ENCODE data around the gene TWF1. TPM values are rescaled to one million over a fixed set of nuclear protein-coding genes. Genes with fewer than 3 reads are reported as not detected.

Gene TWF1
- total and polyA plus RNA-seq, 9 of the 15 experiments (the other 6 are each of a cell fraction or from before 2014, with no cell fraction given): 10.3 to 29.4 (median 23.4) TPM

DNA sequence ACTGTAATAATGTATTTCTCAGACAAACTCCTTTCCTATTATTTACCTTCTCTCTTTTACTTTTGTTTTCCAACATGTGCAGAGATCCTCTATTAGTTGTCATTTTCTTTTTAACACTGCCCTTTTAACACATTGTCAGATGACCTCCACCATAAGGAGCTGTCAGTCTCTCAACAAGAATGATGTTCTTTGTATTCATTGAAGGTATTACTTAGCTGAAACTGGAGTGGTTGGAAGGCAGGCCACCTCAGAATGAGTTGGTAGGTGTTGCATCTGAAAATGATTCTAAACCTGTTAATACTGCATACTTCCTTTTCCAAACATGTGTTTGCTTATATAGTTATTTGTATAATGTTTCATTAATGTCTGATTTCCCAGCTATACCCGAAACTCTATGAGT, 46.6 kb upstream of the TWF1 start:
- in situ Hi-C loops (cut with MboI): no loop called here
- Histone ChIP-seq H3K27me3 (ENCODE audit: control insufficient read depth in 2 of 2, insufficient read depth in 2 of 2, low read length in 2 of 2) (no peaks in the 10 kb centered on the region; a peak in 1 of 5 replicates), H3K4me3 (no peak overlapping the region), H3K79me2 (ENCODE audit: control insufficient read depth, insufficient read depth, low read length) (no peaks in the 10 kb centered on the region), H3K9me3 (replicated peaks; ENCODE audit: control insufficient read depth, insufficient read depth, low read depth, low read length) (no peaks in the 10 kb centered on the region), H3K4me1 (replicated peaks in 1 of 2; ENCODE audit: control insufficient read depth in 2 of 2, insufficient read depth in 2 of 2, low read length in 2 of 2) (no peaks in the 10 kb centered on the region), H3K9me1 (ENCODE audit: control insufficient read depth, insufficient read depth, low read length) (no peaks in the 10 kb centered on the region), H3K4me2 (ENCODE audit: insufficient read depth, low read length) (no peak overlapping the region), H4K20me1 (replicated peaks; ENCODE audit: control insufficient read depth, insufficient read depth, low read length) (no peaks in the 10 kb centered on the region), H3K9ac (ENCODE audit: insufficient read depth in 1 of 2, low read depth in 2 of 2, low read length in 2 of 2) (no peak overlapping the region), H2AFZ (ENCODE audit: low read depth, low read length) (no peak overlapping the region), H3K27ac (ENCODE audit: extremely low read depth, low read depth, low read length) (no peak overlapping the region), H3K36me3 (ENCODE audit: control insufficient read depth, insufficient read depth, low read length) (no peaks in the 10 kb centered on the region)
- ChIA-PET CTCF (ENCODE audit: low intra/inter-chr PET ratio) (no interaction called here), POLR2A (interaction anchor here (1.0 to 1.6 kb wide), 2 partner anchors 17 to 82 kb away, joined by 6 to 8 read pairs; partner anchors contain the start of gene TMEM117)
- WGBS (ENCODE audit: insufficient coverage, low coverage, missing lambda C conversion rate): 0% methylated on average over 1 of the region's 1 CpG
- TF ChIP-seq HMGN3 (IDR thresholded peaks at IDR 0.05; ENCODE audit: borderline replicate concordance, extremely low read depth, insufficient read length, low read depth, low read length) (no peak), ESRRB (CRISPR knock-in tag; IDR thresholded peaks at IDR 0.05; ENCODE audit: borderline replicate concordance) (no peak), ERF (CRISPR knock-in tag; IDR thresholded peaks at IDR 0.05) (no peak), LEF1 (IDR thresholded peaks at IDR 0.05) (no peak), PURB (CRISPR knock-in tag; IDR thresholded peaks at IDR 0.05; ENCODE audit: low read depth) (no peak), SRSF1 (IDR thresholded peaks at IDR 0.05; ENCODE audit: low read depth, low read length) (no peak)
- TF ChIP-seq, protein P1, sequence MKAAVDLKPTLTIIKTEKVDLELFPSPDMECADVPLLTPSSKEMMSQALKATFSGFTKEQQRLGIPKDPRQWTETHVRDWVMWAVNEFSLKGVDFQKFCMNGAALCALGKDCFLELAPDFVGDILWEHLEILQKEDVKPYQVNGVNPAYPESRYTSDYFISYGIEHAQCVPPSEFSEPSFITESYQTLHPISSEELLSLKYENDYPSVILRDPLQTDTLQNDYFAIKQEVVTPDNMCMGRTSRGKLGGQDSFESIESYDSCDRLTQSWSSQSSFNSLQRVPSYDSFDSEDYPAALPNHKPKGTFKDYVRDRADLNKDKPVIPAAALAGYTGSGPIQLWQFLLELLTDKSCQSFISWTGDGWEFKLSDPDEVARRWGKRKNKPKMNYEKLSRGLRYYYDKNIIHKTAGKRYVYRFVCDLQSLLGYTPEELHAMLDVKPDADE (conservative IDR thresholded peaks at IDR 0.05; ENCODE audit: control insufficient read depth, low read depth, low read length): no peak
- FAIRE-seq: no peak
- BruUV-seq (replicated peaks): no TSS peak
- ATAC-seq: no peak
- intact Hi-C loops (cut with micrococcal nuclease): no loop called here
- DNase-seq (ENCODE audit: extremely low read depth in 1 of 4, low spot score in 3 of 4): no peak
